DND-41 (cell line): ENCODE results near the gene CLPTM1L.

ENCODE experiments used
- ATAC-seq: fragments of 200-7000 bp; cut with Tn5 transposase; 3 replicates; pipeline ENCODE4 v1.9.1; 2021; ENCODE audit warnings: low read depth; ENCODE audit not compliant: insufficient read depth
- DNase-seq: peaks from one replicate; pipeline ENCODE4 v3.0.0-alpha.2; 2020
- H2AFZ ChIP-seq: 2 replicates; pipeline ENCODE4 v1.6.0; 2012; ENCODE audit warnings: low read depth, low read length
- H3K27ac ChIP-seq: 2 replicates; pipeline ENCODE4 v1.5.1; 2012; ENCODE audit warnings: low read length, inconsistent platforms
- H3K27me3 ChIP-seq: fragments of 200-600 bp; sonication (generic); 2 replicates; pipeline ENCODE4 v1.6.0; 2012; ENCODE audit warnings: low read length, mild to moderate bottlenecking, inconsistent platforms; ENCODE audit not compliant: insufficient read depth, poor library complexity
- H3K36me3 ChIP-seq: 2 replicates; pipeline ENCODE4 v1.5.1; 2012; ENCODE audit warnings: low read length, inconsistent platforms; ENCODE audit not compliant: insufficient read depth
- H3K4me1 ChIP-seq: 2 replicates; pipeline ENCODE4 v1.5.1; 2012; ENCODE audit warnings: mild to moderate bottlenecking, low read length; ENCODE audit not compliant: insufficient read depth
- H3K4me2 ChIP-seq: 2 replicates; pipeline ENCODE4 v1.6.0; 2012; ENCODE audit warnings: mild to moderate bottlenecking, moderate library complexity, low read length, inconsistent platforms; ENCODE audit not compliant: insufficient read depth
- H3K4me3 ChIP-seq, 2 experiments: fragments of 200-600 bp in 1 of 2; shearing (Covaris generic) in 1 of 2; 2 replicates each; pipeline ENCODE4 v1.5.1; 2012 to 2016; ENCODE audit warnings: inconsistent platforms in 2 of 2, low read length in 2 of 2, mild to moderate bottlenecking in 2 of 2, low read depth in 1 of 2, moderate library complexity in 1 of 2
- H3K79me2 ChIP-seq: 2 replicates; pipeline ENCODE4 v1.6.0; 2012; ENCODE audit warnings: low read length, inconsistent platforms; ENCODE audit not compliant: insufficient read depth
- H3K9ac ChIP-seq: 2 replicates; pipeline ENCODE4 v1.6.0; 2012; ENCODE audit warnings: low read depth, mild to moderate bottlenecking, inconsistent platforms, low read length, moderate library complexity
- H3K9me3 ChIP-seq: 2 replicates; pipeline ENCODE4 v1.5.1; 2012; ENCODE audit warnings: low read length, moderate library complexity, mild to moderate bottlenecking, inconsistent platforms; ENCODE audit not compliant: insufficient read depth, severe bottlenecking
- H4K20me1 ChIP-seq: 2 replicates; pipeline ENCODE4 v1.6.0; 2012; ENCODE audit warnings: low read length; ENCODE audit not compliant: insufficient read depth
- EZH2 ChIP-seq: IDR thresholded peaks from 3 replicates; pipeline ENCODE4 v1.6.1; 2012; ENCODE audit warnings: borderline replicate concordance, low read depth, mild to moderate bottlenecking, moderate library complexity, low read length, inconsistent platforms; ENCODE audit not compliant: severe bottlenecking
- TF ChIP-seq, protein P1 (sequence below): IDR thresholded peaks from 2 replicates; pipeline ENCODE4 v1.5.1; 2012; ENCODE audit warnings: borderline replicate concordance, low read length, moderate library complexity, mild to moderate bottlenecking; ENCODE audit not compliant: poor library complexity, severe bottlenecking; ENCODE audit errors: extremely low read depth

The CLPTM1L gene

DNA sequence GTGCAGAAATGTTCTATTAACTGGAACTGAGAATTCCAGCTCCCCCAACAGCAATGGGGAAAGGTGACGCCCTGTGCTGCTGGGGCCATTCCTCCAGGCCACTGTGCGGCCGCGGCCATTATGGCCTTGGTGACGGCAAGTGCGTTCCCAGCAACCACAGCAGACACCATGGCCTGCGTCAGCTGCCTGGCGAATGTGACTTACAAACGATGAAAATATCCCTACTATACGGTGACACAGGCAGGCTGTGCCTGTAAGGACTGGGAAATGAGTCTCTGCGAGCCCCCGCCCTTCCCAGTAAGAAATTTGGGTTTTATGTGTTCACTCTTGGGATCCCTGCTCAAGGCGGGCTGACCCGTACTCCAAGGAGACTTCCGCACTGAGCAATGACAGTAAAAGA is 20.6 kb downstream of the CLPTM1L start:
- H3K27ac ChIP-seq: peak overlapping the region; percentile 47; the same call in 1 of the 2 replicates
- H2AFZ ChIP-seq: no peak overlapping the region
- no peaks in the 10 kb centered on the region for H3K9me3 ChIP-seq
- no peak overlapping the region for H3K9ac ChIP-seq
- H3K36me3 ChIP-seq: peaks cover 83% of the 10 kb centered on the region
- peaks cover 29% of the 10 kb centered on the region for H4K20me1 ChIP-seq
- DNase-seq: no peak
- peaks cover 54% of the 10 kb centered on the region for H3K79me2 ChIP-seq
- no peak overlapping the region for H3K4me2 ChIP-seq
- H3K4me3 ChIP-seq: no peak overlapping the region
- peaks cover 44% of the 10 kb centered on the region for H3K4me1 ChIP-seq
- ATAC-seq: no peak
- TF ChIP-seq, protein P1, sequence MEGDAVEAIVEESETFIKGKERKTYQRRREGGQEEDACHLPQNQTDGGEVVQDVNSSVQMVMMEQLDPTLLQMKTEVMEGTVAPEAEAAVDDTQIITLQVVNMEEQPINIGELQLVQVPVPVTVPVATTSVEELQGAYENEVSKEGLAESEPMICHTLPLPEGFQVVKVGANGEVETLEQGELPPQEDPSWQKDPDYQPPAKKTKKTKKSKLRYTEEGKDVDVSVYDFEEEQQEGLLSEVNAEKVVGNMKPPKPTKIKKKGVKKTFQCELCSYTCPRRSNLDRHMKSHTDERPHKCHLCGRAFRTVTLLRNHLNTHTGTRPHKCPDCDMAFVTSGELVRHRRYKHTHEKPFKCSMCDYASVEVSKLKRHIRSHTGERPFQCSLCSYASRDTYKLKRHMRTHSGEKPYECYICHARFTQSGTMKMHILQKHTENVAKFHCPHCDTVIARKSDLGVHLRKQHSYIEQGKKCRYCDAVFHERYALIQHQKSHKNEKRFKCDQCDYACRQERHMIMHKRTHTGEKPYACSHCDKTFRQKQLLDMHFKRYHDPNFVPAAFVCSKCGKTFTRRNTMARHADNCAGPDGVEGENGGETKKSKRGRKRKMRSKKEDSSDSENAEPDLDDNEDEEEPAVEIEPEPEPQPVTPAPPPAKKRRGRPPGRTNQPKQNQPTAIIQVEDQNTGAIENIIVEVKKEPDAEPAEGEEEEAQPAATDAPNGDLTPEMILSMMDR: no peak
- TF ChIP-seq EZH2: no peak
- no peaks in the 10 kb centered on the region for H3K27me3 ChIP-seq

DNA sequence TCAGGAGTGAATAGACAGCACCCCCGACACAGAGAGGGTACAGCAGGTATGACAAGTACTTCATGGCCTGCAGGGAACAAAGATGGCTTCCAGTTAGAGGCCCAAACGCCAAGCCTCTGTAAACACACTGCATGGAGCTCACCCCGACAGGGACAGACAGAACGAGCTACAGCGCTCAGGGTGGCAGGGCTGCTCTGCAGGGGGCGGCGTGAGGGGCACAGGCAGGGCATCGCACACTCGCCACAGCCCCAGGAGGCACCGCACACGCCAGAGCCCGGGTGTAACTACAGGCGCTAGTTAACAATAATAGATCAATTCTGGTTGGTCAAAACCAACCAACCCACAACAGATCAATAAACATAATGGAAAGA is 21.1 kb downstream of the CLPTM1L start:
- H3K27ac ChIP-seq: peak overlapping the region; percentile 47
- H3K36me3 ChIP-seq: peaks cover 83% of the 10 kb centered on the region
- H3K79me2 ChIP-seq: peaks cover 49% of the 10 kb centered on the region
- no peaks in the 10 kb centered on the region for H3K9me3 ChIP-seq
- H3K4me1 ChIP-seq: peaks cover 49% of the 10 kb centered on the region
- DNase-seq: no peak
- H3K27me3 ChIP-seq: no peaks in the 10 kb centered on the region
- no peak overlapping the region for H3K4me3 ChIP-seq
- H2AFZ ChIP-seq: no peak overlapping the region
- no peak for ATAC-seq
- no peak overlapping the region for H3K4me2 ChIP-seq
- peaks cover 23% of the 10 kb centered on the region for H4K20me1 ChIP-seq
- no peak overlapping the region for H3K9ac ChIP-seq
- TF ChIP-seq, protein P1: peak; percentile 6
- no peak for TF ChIP-seq EZH2

DNA sequence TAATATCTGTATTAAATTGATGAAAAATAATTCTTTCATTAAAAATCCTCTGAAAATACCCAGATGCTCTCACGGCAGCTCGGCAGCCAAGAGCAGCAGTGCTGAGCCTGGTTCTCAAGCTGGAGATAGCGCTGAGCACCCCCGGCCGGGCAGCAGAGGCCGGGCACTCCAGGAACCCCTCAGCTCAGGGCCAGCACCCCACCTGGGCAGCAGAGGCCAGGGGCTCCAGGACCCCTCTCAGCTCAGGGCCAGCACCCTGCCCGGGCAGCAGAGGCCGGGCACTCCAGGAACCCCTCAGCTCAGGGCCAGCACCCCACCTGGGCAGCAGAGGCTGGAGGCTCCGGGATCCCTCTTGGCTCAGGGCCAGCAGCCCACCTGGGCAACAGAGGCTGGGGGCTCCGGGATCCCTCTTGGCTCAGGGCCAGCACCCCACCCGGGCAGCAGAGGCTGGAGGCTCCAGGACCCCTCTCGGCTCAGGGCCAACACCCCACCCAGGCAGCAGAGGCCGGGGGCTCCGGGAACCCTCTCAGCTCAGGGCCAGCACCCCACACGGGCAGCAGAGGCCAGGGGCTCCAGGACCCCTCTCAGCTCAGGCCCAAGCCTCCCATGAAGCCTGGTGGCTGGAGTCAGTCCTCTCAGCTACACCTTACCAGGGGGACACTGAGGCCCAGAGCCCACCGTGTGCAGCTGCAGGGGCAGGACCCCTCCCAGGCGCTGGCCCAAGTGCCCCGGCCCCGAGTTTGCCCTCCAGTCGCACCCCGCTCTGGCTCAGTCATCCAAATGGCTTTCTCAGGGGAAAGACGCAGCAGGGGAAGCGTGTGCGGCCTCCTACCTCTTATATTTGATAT is 21.7 kb downstream of the CLPTM1L start:
- H2AFZ ChIP-seq: no peak overlapping the region
- H3K9ac ChIP-seq: peak overlapping the region; percentile 9; the same call in 1 of the 2 replicates
- TF ChIP-seq, protein P1: no peak
- no peak for TF ChIP-seq EZH2
- DNase-seq (no peak), ATAC-seq (no peak)
- H3K4me1 ChIP-seq: peaks cover 55% of the 10 kb centered on the region
- no peak overlapping the region for H3K4me3 ChIP-seq
- no peak overlapping the region for H3K4me2 ChIP-seq
- peak overlapping the region; percentile 96; the same call in 1 of the 2 replicates for H3K27ac ChIP-seq
- peaks cover 86% of the 10 kb centered on the region for H3K36me3 ChIP-seq
- H3K27me3 ChIP-seq: no peaks in the 10 kb centered on the region
- H3K9me3 ChIP-seq: no peaks in the 10 kb centered on the region
- peaks cover 17% of the 10 kb centered on the region for H4K20me1 ChIP-seq
- H3K79me2 ChIP-seq: peaks cover 42% of the 10 kb centered on the region
